Activated T-cell treated with anti-CD3 and anti-CD28 coated beads for 1 hour (primary cell): Measurements from ENCODE around the gene MTA1.

ENCODE experiments used
- DNase-seq: peaks from one replicate; pipeline ENCODE4 v3.0.0-alpha.2; 2020; ENCODE audit warnings: low read depth

MTA1 gene

DNA sequence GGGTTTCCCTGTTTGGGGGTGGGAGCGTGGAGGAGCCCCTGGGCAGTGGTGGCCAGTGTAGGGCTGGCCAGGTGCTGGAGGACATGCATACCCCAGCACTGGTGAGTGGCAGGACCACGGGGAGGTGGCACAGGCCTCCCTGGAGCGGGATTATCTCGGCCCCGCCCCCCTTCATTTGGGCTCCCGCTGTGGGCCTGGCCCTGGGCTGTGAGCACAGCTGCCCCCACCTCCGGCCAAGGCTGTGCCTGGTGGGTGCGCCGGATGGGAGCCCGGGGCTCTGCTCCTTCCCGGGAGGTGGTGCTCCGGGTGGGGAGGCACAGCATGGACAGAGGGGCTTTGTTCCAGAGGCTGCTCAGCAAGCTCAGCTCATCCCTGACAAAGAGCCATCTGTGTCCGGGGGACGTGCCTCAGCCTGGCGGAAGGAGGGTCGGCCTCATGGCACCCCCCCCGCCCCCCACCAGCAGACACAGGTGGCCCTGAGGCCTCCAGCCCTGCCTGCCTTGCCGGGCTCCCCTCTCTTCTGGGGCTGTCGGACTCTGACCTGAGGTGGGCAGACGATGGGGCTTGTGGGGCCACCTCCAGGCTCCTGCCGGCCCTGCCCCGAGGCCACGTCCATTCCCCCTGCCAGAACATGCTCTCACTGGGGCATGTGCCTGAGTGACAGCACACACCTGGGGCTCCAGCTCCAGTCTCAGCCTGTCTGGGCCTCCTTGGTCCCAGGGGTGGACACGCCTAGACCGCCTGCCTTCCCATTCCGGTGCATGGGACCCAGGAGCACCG lies 79.8 kb downstream of the MTA1 start:
- DNase-seq: no peak

DNA sequence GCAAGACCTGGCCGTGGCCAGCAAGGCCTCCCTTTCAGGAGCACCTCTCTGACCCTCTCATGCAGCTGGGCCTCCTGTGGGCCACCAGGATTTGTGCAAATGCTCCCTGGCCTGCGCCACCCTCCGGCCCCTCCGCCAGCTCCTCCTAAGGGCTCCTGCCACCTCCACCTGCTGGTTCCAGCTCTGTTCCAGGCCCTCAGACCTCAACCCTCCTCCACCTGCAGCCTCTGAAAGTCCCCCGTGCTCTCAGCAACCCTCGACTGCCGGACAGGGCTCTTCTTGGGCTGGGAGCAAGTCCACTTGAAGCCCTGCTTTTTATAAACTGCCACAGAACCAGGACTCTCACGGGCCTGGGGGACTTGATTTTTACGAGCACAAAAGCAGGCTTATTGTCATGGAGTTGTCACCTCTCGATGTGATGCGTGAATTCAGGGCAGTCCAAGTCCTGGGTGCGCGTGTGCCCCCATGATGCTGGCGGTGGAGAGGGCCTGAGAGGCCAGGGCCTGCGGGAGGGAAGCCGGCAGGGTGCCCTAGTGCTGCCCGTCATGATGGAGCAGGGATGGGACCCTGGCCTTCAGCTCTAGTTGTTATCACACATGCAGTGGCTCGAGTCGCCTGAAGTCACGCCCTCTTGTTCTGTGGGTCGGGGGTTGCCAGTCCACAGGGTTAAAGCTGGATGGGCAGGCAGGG lies 80.6 kb downstream of the MTA1 start:
- no peak for DNase-seq

DNA sequence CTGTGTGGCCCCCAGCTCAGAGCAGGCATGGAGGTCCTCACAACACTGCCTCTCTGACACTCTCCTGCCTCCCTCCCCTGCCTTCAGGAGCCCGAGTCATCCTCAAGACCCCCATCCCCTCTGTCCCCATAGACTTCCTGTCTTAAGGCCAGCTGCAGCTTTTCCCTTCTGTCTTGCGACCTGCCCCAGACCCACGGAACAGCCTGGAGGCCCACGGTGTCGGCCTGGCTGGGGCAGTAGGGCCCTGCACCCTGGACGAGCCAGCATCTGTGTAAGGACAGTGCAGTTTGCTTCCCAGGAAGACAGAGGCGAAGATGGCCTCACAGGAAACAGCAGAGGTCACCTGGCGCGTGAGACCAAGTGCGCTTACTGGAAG lies 81.1 kb downstream of the MTA1 start:
- no peak for DNase-seq

- DNase-seq: no peak
These were observed 82.1 kb downstream of the MTA1 start for GRCh38 chr14:105501504-105502291.

DNA sequence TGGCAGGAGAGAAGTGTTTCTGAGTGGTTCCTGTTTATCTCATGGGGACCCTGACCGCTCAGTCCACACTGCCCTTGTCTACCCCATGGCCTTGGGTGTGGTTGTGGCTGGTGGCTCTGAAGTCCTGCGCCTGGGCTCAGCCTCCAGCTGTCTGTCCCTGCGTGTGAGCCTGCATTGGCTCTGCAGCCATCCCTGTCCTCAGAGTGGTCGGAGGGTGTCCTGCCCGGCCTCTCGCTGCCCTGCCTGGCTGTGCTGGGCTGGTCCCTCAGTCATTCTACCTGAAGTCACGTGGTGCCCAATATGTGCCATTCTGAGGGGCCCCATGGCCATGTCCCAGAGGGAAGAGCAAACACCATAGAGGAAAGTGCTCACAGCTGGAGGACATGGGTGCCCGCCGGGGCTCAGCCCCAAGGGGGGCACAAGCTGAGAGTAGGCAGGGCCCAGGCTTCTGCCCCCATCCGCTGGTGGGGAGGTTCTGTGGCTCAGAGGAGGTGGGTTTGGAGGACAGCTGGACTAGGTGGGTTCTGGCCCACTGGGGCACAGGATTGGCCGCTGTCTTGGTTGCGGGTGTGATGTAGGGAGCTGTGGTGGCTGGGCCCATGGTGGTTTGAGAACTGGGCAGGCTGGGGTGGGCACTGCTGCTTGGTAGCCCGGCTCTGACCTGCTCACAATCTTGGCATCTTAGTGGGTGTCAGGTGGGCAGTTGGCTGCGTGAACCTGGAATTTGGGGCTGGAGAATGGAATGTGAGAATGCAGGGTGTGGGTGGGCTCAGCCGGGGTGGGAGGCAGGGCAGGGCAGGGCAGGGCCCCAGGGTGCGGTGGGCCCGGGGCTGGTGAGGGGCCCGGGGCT lies 83.0 kb downstream of the MTA1 start:
- DNase-seq: no peak

DNA sequence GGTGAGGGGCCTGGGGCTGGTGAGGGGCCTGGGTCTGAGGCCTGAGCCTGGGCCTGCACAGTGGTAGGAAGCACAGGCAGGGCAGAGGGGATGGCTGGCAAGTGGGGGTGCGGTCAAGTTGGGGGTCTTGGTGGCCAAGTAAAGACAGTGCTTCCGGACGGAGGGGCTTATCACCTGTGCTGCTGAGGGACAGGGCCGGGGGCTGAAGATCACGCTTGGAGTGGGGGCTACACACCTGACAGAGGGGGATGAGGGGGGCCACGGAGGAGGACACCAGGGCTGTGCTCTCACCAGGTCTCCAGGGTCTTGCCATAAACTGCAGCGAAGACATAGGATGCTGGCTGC lies 83.6 kb downstream of the MTA1 start:
- no peak for DNase-seq

DNA sequence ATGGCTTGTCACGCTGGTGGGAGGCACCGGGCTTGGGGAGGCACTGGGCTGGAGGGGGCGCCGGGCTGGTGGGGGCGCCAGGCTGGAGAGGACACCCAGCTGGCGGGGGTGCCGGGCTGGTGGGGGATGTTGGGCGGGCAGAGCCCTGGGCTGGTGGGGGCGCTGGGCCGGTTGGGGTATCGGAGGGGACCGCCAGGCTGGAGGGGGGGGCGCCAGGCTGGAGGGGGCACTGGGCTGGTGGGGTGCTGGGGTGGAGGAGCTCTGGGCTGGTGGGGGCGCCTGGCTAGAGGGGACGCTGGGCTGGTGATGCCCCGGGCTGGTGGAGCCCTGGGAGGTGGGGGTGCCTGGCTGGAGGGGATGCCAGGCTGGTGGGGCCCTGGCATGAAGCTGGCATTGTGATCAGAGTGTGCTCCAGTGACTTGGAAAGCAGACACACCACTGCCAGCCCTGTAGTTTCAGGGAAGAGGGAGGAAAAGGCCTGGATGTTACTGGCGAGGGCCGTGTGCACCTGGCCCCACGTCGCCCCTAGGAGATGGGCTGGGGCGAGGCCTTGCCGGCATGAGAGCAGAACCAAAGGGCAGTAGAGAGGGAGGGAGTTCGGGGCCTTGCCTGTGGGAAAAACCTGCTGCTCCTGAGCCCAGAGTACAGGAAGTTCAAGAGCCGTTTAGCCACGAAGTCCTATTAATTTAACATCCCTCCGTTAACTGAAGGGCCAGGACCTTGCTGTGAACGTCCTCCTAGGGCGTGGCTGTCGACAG lies 84.5 kb downstream of the MTA1 start:
- DNase-seq: no peak

DNA sequence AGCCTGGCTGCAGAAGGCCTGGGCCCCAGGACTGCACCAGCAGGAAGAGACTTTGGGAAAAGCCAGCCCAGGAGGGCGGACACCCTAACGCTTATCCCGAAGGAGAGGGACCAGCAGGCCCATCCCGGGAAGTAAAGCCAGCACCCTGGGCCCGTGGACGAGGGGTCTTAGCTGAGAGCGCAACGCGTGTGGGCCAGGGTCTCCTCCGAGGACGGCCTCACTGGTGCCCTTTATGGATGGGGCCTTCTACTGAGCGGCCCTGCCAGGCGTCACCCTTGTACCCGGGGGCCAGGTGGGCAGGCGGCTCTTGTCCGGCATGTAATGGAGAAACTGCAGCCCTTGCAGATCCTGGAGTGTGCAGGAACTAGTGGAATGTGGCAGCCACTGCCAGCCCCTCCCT lies 85.5 kb downstream of the MTA1 start:
- no peak for DNase-seq

GRCh38 chr14:105507247-105507646 lies 87.6 kb downstream of the MTA1 start:
- no peak for DNase-seq

- no peak for DNase-seq
These were observed 88.4 kb downstream of the MTA1 start for GRCh38 chr14:105508069-105508468.

DNA sequence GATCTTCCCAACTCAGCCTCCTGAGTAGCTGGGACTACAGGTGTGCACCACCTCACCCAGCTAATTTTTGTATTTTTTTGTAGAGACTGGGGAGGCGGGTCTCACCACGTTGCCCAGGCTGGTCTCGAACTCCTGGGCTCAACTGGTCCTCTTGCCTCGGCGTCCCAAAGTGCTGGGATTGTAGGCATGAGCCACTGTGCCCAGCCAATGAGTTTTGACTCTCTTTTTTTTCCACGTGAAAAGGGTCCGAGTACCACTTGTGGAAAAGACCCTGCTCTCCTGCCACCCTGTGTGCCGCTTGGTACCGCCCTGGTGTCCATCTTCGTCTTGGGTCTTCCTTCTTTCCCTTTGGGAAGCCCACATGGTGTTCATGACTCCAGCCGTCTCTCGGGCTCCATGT lies 89.0 kb downstream of the MTA1 start:
- DNase-seq: no peak

DNA sequence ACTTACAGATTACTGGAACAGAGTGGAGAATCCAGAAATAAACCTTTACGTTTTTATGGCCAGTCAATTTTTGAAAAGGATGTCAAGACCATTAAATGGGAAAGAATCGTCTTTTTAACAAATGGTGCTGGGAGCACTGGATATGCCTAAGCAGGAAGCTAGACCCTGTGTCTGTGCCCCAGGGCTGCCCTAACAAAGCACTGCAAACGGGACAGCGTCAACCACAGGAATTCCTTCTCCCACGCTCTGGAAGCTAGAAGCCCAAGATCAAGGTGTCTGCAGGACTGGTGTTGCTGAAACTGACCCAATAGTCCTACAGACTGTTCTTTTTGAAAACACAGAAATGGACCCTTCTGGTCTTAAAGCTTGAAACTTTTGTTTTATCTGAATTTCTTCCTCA lies 97.5 kb downstream of the MTA1 start:
- DNase-seq: no peak

DNA sequence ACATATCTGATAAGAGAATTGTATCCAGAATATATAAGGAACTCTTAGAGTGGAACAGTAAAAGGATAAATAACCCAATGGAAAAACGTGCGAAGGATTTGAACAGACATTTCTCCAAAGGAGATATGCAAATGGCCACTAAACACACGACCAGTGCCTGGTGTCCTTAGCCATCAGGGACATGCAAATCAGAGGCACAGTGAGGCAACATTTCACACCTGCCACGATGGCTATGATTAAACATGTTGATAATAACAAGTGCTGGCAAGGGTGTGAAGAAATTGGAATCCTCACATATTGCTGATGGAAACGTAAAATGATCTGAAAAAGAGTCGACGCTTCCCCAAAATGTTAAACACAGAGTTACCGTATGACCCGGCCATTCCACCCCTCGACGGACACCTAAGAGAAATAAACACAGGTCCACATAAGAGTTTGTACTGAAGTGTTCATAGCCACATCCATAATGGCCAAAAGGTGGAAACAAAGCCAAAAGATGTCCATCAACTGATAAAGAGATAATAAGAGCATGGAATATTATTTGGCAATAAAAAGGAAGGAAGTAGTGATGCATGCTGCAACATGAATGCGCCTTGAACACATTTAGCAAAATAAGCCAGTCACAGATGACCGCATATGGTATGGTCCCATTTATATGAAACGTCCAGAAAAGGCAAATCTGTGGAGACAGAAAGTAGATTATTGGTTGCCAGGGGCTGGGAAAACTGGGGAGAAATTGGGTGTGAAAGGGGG lies 100.5 kb downstream of the MTA1 start:
- no peak for DNase-seq
